Upper lobe of left lung (tissue), 6 donors: ENCODE results near the gene ITM2C. TPM values are rescaled to one million over a fixed set of nuclear protein-coding genes. Genes with fewer than 3 reads are reported as not detected.

Experiments
- ATAC-seq, 2 donors: fragments of 200-7000 bp; cut with Tn5 transposase; one replicate each; pipeline ENCODE4 v1.9.1; 2022; ENCODE audit warnings: mild to moderate bottlenecking in 2 of 2, moderate library complexity in 2 of 2; ENCODE audit not compliant: low FRiP score in 2 of 2
- DNase-seq, 2 donors: peaks; one replicate each; pipeline ENCODE4 v3.0.0-alpha.2; 2019 to 2020
- H3K27ac ChIP-seq, 4 donors: fragments of 200-600 bp; sonication (generic); one replicate each; pipeline ENCODE4 v1.5.1; 2016 to 2019
- H3K27me3 ChIP-seq, 4 donors: fragments of 200-600 bp; sonication (generic); one replicate each; pipeline ENCODE4 v1.5.1; 2017 to 2019
- H3K36me3 ChIP-seq, 4 donors: fragments of 200-600 bp; sonication (generic); one replicate each; pipeline ENCODE4 v1.5.1; 2016 to 2019
- H3K4me1 ChIP-seq, 4 donors: fragments of 200-600 bp; sonication (generic); one replicate each; pipeline ENCODE4 v1.5.1; 2018 to 2019
- H3K4me3 ChIP-seq, 4 donors: fragments of 200-600 bp; sonication (generic); one replicate each; pipeline ENCODE4 v1.5.1; 2017 to 2019; ENCODE audit warnings: mild to moderate bottlenecking in 2 of 4, moderate library complexity in 1 of 4
- H3K9me3 ChIP-seq, 4 donors: fragments of 200-600 bp; sonication (generic); one replicate each; pipeline ENCODE4 v1.5.1; 2018 to 2019
- CTCF ChIP-seq, 6 experiments: fragments of 450-650 bp in 4 of 6; fragments of 200-600 bp in 2 of 6; sonication (generic) in 2 of 6; IDR thresholded peaks; one replicate each; pipeline ENCODE4 v1.5.1; 2016 to 2019; ENCODE audit warnings: antibody characterized with exemption in 6 of 6
- EP300 ChIP-seq, 4 donors: sonication (generic); formaldehyde crosslinking; IDR thresholded peaks; one replicate each; pipeline ENCODE4 v1.5.1; 2017; ENCODE audit warnings: antibody characterized with exemption in 4 of 4, control low read depth in 2 of 4
- POLR2A ChIP-seq, 4 donors: fragments of 450-650 bp; IDR thresholded peaks; one replicate each; pipeline ENCODE4 v1.5.1; 2016 to 2017; ENCODE audit warnings: antibody characterized with exemption in 4 of 4, mild to moderate bottlenecking in 2 of 4
- POLR2AphosphoS5 ChIP-seq, 2 donors: sonication (generic); formaldehyde crosslinking; IDR thresholded peaks; one replicate each; pipeline ENCODE4 v1.5.1; 2017; ENCODE audit warnings: antibody characterized with exemption in 2 of 2
- WGBS, 2 donors: methylation state at CpG; one replicate each; pipeline ENCODE4 v1.1.5; 2017 to 2018; 5-methylcytosine and 5-hydroxymethylcytosine counted together
- total RNA-seq, 6 donors: library from RNA; depleted of rRNA in 4 of 6; stranded (reverse); fragments of >200 nt in 4 of 6; gene quantifications; one replicate each; pipeline versions ENCODE4 v1.1.0 to v1.2.1, GENCODE V29; 2016 to 2021
- donor health status: DM: no; HTN: no; CAD: no; lungs with moderate emphysema.
- donor health status: DM: no; HTN: yes; CAD: no; lungs with severe emphysema.

Gene ITM2C
- total RNA-seq, 6 donors from 2014 or later, result 19.9 to 40.4 (median 25.6) TPM

GRCh38 chr2:230871361-230872150 is 6.8 kb downstream of the ITM2C start:
- 65 to 80% methylated on average over 6 to 17 of the region's 17 CpGs for WGBS, 2 donors
- DNase-seq, result peak; percentile 9 to 40
- H3K27ac ChIP-seq, result peak overlapping the region in 1 of 4 donors; percentile 35

DNA sequence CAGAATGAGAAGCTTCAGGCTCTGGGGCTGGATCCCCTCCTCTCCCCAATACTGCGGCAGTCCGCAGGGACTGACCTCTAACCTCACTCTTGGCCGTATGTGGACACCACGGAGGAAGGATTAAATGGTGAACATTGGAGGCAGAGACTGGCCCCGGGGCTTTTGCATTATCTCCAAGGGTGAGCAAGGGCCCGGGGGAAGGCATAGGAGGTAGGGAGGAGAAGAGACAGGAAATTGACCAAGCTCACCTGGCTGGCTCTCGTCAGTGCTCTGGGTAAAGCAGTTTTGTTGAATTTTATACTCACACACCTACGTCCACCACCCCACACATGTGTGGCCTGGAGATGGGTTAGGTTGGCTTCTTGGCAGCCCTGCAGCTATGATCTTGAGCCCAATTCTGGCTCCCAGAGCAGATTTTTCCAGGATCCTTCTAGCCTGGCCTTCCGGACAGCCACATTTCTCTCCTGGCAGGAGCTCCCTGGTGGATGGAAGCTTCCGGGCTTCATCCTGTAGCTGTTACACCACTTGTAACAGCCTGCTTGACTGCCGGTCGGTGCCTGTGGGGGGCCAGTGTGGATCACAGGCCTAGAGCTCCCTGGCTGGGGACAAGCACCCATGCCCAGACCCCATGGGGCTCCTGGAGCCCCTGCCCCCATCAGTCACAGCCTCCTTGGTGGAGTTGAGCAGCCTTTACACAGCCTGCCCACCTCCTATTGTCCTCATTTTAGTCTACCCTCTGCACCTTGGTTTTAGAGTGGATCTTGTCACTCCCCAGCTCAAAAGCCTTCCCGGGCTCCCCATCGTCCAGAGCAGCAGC is 7.6 kb downstream of the ITM2C start:
- TF ChIP-seq EP300 (IDR thresholded peaks at IDR 0.05) (no peak), POLR2AphosphoS5 (IDR thresholded peaks at IDR 0.05) (no peak), CTCF (IDR thresholded peaks at IDR 0.05) (no peak), POLR2A (IDR thresholded peaks at IDR 0.05) (no peak)
- Histone ChIP-seq H3K4me3 (no peak overlapping the region), H3K4me1 (peaks cover 3 to 11% (median 8%) of the 10 kb centered on the region in 4 donors), H3K27ac (no peak overlapping the region), H3K36me3 (peaks cover 0 to 6% (median 2%) of the 10 kb centered on the region in 4 donors), H3K27me3 (no peaks in the 10 kb centered on the region), H3K9me3 (no peaks in the 10 kb centered on the region)
- ATAC-seq (no peak), DNase-seq (peak; percentile 11 to 48)
- 79 to 93% methylated on average over 12 to 14 of the region's 14 CpGs for WGBS, 2 donors

More at GRCh38 chr2:230871361-230872150, 6.8 kb downstream of the ITM2C start:
- H3K4me3 ChIP-seq, result no peak overlapping the region
- no peaks in the 10 kb centered on the region for H3K36me3 ChIP-seq
- TF ChIP-seq CTCF (IDR thresholded peaks at IDR 0.05) (no peak), POLR2A (IDR thresholded peaks at IDR 0.05) (no peak), POLR2AphosphoS5 (IDR thresholded peaks at IDR 0.05) (no peak), EP300 (IDR thresholded peaks at IDR 0.05) (no peak)
- no peaks in the 10 kb centered on the region for H3K27me3 ChIP-seq
- peaks cover 3 to 13% (median 8%) of the 10 kb centered on the region in 4 donors for H3K4me1 ChIP-seq
- H3K9me3 ChIP-seq, result no peaks in the 10 kb centered on the region
- ATAC-seq, result no peak

DNA sequence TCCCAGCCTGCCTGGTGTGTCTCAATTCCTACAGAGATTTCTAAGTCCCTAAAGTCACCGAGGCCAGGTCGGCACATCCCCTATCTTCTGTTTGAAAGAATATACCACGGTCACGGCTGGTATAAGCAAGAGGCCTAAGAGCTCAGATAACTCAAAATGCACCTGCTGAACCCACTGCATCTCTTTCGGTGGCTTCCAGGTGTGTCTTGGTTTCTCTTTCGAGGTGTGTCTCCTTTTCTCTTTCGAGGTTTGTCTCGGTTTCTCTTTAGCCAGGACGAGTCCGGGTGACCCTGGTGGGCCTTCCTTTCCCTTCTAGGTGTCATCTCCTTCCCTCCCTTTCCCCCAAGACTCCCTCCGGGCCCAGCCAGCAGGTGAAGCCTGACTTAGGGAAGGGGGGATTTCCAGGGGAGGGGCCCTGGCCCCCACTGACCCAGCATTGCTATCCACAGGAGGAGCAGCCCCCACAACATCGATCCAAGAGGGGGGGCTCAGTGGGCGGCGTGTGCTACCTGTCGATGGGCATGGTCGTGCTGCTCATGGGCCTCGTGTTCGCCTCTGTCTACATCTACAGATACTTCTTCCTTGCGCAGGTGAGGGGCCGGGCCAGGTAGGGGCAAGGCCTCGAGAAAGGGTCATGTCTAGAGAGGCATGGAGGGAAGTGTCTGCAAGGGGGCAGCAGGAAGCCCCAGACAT is 8.4 kb downstream of the ITM2C start:
- H3K4me3 ChIP-seq, result no peak overlapping the region
- peak in 1 of 2 donors; percentile 3 for DNase-seq
- peaks cover 3 to 11% (median 5%) of the 10 kb centered on the region in 4 donors for H3K4me1 ChIP-seq
- peaks cover 0 to 12% (median 2%) of the 10 kb centered on the region in 4 donors for H3K36me3 ChIP-seq
- TF ChIP-seq CTCF (IDR thresholded peaks at IDR 0.05) (no peak), EP300 (IDR thresholded peaks at IDR 0.05) (no peak), POLR2AphosphoS5 (IDR thresholded peaks at IDR 0.05) (no peak), POLR2A (IDR thresholded peaks at IDR 0.05) (no peak)
- H3K9me3 ChIP-seq, result no peaks in the 10 kb centered on the region
- ATAC-seq, result no peak
- H3K27ac ChIP-seq, result no peak overlapping the region
- no peaks in the 10 kb centered on the region for H3K27me3 ChIP-seq
- 85 to 95% methylated on average over 19 to 21 of the region's 21 CpGs for WGBS, 2 donors

- DNase-seq (peak; percentile 15 to 43), ATAC-seq (no peak)
- Histone ChIP-seq H3K27ac (no peak overlapping the region), H3K36me3 (peaks cover 0 to 12% (median 2%) of the 10 kb centered on the region in 4 donors), H3K9me3 (no peaks in the 10 kb centered on the region), H3K4me1 (peaks cover 3 to 11% (median 5%) of the 10 kb centered on the region in 4 donors), H3K27me3 (no peaks in the 10 kb centered on the region), H3K4me3 (no peak overlapping the region)
- TF ChIP-seq EP300 (IDR thresholded peaks at IDR 0.05) (no peak), CTCF (IDR thresholded peaks at IDR 0.05) (no peak), POLR2A (IDR thresholded peaks at IDR 0.05) (no peak), POLR2AphosphoS5 (IDR thresholded peaks at IDR 0.05) (no peak)
- 82 to 86% methylated on average over 9 to 12 of the region's 13 CpGs for WGBS, 2 donors
These were observed 9.1 kb downstream of the ITM2C start for GRCh38 chr2:230873661-230874401.
